Frontal cortex (tissue), 4 donors: ENCODE results near the gene CRTC1. TPM values are rescaled to one million over a fixed set of nuclear protein-coding genes. Genes with fewer than 3 reads are reported as not detected.
"Not testable (repeated sequence)": the region's sequence is repeated elsewhere in the genome, so short reads cannot be mapped to it uniquely, and the experiment has no call there.

Source experiments
- DNase-seq, 2 donors: peaks; one replicate each; pipeline ENCODE4 v3.0.0; 2012; ENCODE audit warnings: low spot score in 2 of 2
- FAIRE-seq: peaks from 2 replicates; lab custom pipeline; 2012; peaks lifted over from hg19 to GRCh38; lab: Jason Lieb, UNC
- total RNA-seq: library from RNA; depleted of rRNA; stranded (reverse); fragments of >200 nt; gene quantifications from one replicate; pipeline ENCODE4 v1.2.3, GENCODE V29; 2014
- donor health status: control.
- donor health status: control.
- donor health status: control.

CRTC1 gene
- total RNA-seq, 1 donor from 2014 or later, result 7.3 TPM

DNA sequence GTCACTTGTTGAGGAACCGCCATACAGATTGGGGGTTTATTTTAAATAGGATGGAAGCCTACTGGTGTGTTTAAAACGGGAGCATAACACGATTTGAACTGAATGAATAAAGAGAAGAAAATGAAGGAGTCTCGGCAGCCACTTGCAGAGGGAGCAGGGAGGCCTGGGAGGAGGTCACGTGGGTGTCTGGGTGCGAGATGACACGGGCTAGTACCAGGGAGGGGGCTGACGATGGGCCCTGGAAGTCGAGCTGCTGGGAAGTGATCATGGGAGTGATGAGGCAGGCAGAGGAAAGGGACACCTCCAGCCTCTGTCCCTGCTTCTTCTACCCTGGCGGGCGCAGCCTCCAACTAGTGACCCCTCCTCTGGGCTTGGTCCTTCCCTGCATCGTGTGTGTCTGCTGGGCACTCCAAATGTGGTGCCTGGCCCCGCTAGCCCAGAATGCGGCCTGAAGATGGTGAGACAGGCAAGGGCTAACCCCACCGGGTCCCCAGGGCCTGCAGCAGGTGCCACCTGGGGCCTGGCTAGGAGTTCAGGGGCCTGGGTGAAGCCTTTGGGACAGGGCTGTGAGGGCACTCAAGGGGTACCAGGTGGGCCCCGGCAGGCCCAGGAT, 35.5 kb downstream of the CRTC1 start:
- DNase-seq, result no peak
- no peak for FAIRE-seq

DNA sequence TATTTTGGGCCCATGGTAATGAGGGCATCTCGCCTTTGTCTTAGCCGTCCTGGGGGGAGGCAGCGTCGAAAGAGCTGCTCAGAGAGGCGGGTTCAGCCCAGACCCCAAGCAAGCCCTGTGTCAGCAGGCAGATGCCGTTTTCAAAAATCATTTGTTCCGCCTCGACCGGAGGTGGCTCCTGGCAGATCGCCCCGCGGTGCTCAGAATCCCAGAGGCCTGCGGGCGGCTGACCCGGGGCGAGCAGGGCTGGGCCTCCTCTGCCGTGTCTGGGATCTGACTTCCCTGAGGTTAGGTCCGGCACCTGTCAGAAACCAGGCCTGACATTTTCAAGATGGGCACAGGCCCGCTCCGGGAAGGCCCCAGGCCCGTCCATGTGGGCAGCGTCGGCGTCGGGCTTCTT, 36.1 kb downstream of the CRTC1 start:
- no peak for FAIRE-seq

DNA sequence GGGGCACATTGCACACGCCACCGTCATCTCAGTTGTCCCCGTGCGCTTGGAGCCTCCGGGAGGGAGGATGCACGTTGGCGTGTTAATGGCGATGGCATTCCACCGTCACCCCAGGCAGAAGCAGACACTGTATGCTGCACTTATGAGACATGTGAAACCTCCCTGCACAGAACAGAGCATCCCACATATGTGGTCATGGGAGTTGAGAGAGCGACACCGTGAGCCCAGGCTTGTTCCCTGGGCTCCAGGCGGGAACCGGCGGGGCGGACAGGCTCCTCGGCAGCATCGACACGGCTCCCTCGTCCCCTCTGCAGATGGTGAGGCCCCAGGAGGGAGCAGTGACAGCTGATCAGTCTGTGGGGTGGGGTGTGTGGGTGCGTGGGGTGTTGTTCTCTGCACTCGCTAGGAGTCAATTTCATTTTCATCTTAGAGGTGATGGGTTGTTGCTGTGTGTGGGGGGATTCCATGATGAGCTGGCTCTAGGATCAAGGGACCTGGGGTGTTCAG, 40.4 kb downstream of the CRTC1 start:
- no peak for FAIRE-seq
- DNase-seq, result no peak

More for the DNA sequence above, 36.1 kb downstream of the CRTC1 start:
- DNase-seq, result no peak

DNA sequence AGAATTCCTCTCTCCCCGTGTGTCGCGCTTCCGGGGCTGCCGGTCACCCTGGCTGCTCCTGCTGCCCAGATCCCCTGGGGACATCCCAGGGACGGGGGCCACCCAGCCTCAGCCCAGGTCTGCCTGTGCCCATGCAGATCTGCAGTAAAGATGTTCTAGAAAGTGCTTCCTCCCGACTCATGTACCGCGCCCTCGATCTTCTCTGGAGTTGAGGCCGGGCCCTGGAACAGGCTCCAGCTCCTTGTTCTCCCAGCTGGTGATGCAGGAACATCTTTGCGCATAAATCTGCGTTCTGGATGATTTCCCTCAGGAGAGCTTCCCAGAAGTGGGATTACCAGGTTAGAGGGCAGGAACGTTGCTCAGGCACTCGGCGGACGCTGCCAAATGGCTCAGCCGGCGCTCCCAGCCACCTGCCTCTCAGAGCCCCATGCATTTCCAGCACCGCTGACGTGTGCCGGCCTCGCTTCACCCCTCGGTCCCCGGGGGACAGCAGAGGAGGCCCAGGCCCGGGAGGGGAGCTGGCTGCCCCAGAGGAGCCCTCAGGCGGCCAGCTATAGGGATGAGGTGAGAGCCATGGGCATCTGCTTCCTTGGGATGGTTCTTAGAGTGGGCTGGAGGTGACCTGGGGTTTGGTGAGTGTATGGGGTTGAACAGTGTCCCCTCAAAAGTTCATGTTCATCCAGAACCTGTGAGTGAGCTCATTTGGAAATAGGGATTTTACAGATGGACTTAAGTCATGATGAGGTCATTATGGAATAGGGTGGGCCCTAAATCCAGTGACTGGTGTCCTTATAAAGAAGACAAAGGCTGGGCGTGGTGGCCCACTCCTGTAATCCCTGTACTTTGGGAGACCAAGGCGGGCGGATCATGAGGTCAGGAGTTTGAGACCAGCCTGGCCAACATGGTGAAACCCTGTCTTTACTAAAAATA, 42.6 kb downstream of the CRTC1 start:
- no peak for DNase-seq

DNA sequence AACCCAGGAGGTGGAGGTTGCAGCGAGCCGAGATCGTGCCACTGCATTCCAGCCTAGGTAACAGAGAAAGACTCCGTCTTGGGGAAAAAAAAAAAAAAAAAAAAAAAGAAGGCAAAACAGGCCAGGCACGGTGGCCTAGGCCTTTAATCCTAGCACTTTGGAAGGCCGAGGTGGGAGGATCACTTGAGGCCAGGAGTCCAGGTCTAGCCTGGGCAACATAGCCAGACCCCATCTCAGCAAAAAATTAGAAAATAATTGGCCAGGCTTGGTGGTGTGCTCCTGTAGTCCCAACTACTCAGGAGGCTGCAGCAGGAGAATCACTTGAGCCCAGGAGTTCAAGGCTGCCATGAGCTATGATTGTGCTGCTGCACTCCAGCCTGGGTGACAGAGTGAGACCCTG, 43.4 kb downstream of the CRTC1 start:
- FAIRE-seq (no peak), DNase-seq (no peak)

More for the DNA sequence above, 42.6 kb downstream of the CRTC1 start:
- FAIRE-seq, result no peak

DNA sequence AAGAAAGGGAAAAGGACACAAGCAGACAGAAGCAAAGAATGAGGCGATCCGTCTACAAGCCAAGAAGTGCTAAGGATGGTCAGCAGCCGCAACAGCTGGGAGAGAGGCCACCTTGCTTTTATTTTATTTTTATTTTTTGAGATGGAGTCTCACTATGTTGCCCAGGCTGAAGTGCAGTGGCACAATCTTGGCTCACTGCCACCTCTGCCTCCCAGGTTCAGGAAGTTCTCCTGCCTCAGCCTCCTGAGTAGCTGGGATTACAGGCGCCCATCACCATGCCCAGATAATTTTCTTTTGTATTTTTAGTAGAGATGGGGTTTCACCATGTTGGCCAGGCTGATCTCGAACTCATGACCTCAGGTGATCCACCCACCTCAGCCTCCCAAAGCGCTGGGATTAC, 44.1 kb downstream of the CRTC1 start:
- not testable (repeated sequence) for DNase-seq, FAIRE-seq

DNA sequence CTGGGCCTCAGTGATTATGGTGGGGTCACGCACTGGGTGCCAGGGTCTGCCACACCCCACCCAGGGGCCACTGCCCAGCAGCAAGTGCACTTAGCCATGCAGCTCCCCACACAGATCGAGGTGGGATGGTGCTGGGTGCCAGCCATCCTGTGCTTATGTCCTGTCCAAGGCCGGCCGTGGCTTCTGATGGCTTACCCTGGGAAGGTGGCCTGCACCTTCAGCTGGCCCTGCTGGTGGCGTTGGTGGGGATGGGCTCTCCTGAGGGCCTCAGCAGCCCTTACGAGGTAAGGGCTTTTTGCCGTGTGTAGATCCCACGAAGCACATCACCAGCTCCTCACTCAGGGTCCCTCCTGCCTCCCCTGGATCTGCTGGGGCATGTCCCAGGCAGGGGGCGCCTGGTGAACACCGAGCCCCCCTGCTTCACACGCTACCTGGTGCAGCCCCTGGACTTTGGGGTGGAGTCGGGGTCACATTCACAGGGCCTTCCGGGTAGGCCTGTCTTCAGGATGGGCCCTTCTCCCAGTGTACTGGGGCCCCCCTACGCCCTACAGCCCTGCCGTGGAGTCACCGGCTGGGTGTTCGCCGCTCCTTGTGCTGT, 46.6 kb downstream of the CRTC1 start:
- no peak for FAIRE-seq

DNA sequence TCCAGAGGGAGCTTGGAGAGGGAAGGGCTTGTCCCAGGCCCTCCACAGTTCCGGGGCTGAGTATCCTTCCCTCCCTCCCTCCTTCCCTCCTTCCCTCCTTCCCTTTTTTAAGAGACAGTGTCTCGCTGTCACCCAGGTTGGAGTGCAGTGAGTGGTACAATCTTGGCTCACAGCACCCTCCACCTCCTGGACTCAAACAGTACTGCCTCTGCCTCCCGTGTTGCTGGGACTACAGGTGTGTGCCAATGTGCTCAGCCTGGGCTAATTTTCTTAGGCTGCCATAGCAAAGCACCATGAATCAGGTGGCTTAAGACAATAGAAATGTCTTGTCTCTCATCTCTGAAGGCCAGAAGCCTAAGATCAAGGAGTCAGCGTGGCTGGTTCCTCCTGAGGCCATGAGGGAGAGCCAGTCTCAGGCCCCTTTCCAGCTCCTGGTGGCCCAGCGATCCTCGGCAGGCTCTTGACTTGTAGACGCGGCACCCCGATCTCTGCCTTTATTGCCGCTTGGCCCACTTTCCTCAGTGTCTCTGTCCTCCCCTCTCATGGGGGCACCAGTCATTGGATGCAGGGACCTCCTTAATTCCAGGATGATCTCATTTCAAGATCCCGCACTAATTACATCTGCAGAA, 47.5 kb downstream of the CRTC1 start:
- FAIRE-seq, result no peak
- no peak for DNase-seq

More for the DNA sequence above, 46.6 kb downstream of the CRTC1 start:
- no peak for DNase-seq

DNA sequence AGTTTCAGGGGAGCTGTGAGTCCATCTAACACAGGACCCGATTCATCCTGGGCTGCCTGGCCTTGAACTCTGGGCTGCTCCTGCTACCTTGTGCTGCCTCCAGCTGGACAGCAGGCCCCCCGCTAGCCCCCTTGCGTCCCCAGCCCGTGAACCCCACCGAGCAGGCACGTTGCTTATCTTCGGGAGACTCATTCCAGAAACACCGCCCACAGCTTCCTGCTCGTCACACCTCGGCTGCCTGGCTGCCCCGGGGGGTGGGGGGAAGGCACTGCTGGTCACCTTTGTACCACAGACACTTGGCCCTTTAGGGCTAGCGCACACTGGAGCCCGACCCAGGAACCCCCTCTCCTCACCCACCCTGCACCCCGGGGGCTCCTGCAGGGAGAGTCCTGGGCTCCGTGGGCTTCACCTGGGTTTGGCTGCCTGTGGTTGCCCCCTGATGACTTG, 48.1 kb downstream of the CRTC1 start:
- DNase-seq (no peak), FAIRE-seq (no peak)

DNA sequence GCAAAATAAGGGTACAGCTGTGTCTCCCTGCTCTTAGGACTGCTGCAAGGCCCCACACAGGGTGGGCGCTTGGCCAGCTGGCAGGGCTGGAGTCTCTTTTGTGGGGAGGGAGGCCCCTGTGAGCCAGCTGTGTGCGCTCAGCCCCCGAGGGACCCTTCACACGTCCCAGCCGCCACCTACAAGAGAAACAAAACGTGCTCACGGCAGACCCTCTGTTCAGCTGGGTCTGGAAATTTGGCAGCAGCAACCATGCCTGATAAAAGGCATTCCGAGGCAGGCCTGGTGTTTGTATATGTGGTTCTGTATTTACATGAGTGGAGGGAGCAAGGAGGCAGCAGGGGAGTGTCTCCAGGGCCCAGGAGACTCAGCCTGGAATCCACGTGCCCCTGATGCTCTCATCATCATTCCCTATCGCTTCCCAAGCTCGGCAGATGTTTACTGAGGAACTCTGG, 49.7 kb downstream of the CRTC1 start:
- no peak for DNase-seq
- FAIRE-seq, result no peak

DNA sequence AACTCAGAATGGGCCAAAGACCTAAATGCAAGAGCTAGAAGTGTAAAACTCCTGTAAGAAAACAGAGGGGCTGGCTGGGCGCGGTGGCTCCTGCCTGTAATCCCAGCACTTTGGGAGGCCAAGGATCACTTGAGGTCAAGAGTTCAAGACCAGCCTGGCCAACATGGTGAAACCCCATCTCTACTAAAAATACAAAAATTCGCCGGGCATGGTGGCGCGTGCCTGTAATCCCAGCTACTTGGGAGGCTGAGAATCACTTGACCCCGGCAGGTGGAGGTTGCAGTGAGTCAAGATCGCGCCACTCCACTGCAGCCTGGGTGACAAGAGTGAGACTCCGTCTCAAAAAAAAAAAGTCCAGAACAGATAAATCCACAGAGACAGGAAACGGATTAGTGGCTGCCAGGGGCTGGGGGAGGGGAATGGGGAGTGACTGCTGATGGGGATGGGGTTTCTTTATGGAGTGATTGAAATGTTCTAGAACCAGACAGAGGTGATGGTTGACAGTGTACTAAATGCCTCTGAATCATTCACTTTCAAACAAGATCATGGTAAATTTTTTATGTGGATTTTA, 50.4 kb downstream of the CRTC1 start:
- not testable (repeated sequence) for FAIRE-seq

DNA sequence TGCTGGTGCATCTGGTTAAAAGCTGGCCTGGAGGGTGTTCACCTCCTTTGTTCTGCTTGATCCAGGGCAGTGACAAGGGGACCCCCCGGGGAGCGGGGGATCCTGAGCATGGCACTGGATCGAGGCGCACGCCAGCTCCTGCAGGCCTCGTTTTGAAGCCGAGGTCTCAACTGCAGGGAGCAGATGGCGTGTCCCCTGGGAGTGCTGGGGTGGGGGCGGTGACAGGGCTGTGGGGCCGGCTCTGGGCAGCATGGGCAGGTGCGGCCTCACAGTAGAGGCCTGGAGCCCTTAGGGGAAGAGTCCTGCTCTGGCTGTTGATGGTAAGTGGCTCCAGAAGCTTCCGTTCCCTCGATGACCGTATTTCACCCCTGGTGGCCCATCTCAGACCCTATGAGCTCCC, 51.8 kb downstream of the CRTC1 start:
- FAIRE-seq, result no peak

More for the DNA sequence above, 50.4 kb downstream of the CRTC1 start:
- not testable (repeated sequence) for DNase-seq

DNA sequence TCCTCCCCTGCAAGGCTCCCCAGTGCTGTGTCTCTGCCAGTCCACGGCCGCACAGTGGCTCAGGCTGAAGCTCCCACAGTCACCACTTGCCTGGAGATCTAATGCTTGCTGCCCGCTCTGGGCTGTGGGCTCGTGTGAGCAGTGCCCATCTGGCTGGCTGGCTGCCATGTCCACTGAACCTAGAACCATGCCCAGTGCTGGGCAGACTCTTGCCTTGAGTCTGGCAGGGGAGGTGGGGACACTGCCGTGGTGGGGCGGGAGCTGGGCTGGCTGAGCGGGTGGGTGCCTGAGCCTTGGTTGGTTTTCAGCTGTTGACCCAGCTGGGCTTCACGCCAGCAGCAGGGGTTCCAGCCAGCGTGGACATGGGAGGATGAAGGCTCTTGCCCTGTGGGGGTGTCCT, 52.3 kb downstream of the CRTC1 start:
- FAIRE-seq (no peak), DNase-seq (no peak)

More for the DNA sequence above, 51.8 kb downstream of the CRTC1 start:
- no peak for DNase-seq

DNA sequence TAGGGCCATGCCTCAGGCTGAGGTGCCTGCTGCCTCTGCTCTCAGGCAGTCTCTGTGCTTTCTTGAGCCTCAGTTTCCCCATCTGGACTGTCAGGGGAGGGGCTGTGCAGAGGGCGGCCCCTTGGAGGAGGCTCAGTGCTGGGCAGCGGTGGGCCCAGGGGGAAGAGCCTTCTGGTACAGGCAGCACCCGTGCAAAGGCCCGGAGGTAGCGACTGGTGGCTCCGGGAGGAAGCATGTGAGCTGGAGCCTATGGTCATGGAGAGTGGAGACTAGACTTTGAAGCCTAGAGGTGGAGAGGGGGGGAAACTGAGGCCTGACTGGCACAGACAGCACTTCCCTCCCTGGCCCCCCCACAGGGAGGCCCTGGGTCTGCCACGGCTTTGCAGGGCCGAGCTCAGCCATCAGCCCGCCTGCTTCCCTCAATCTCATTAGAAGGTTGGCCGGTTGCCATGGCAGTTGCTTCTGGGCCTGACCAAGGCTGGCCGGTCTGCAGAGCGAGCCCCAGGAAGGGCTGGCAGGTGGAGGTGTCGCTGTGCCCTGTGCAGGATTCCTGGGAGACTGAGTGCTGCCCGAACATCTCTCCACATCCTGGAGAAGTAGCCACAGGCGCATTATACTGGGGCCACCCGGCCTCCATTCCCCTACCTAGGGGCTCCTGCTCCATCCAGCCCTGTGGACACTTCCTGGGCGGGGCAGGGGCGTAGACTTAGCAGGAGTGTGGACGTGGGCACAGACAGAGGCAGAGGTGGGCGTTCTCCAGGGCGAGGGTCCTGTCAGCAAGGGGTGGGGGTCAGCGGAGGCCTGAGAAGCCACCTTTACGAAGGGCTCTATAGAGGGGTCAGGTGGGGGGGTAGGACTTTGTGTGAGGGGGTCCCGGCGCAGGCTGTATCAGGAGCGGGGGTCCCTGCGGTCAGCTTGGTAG, 53.2 kb downstream of the CRTC1 start:
- DNase-seq, result no peak
- FAIRE-seq, result no peak

DNA sequence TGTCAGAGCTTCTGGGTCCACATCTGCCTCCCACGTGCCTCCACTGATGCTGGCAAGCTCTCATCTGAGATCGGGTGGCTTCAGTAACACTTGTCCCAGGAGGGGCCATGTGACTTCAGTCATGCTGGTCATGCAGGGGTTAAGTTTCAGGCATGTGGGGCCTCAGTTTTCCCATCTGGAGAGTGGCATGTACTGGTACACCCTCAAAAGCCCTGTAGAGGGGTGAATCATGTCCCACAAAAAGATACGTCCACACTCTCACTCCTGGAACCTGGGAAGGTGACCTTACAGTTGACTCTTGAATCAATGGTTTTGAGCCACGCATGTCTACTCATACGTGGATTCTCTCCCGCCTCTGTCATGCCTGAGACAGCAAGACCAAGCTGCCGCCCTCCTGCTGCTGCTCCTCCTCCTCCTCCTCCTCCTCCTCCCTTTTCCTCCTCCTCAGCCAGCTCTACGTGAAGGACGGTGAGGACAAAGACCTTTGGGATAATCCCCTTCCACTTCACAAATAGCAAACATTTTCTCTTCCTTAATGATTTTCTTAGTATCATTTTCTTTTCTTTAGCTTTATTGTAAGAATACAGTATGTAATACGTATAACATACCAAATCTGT, 54.0 kb downstream of the CRTC1 start:
- FAIRE-seq, result no peak
- no peak for DNase-seq

DNA sequence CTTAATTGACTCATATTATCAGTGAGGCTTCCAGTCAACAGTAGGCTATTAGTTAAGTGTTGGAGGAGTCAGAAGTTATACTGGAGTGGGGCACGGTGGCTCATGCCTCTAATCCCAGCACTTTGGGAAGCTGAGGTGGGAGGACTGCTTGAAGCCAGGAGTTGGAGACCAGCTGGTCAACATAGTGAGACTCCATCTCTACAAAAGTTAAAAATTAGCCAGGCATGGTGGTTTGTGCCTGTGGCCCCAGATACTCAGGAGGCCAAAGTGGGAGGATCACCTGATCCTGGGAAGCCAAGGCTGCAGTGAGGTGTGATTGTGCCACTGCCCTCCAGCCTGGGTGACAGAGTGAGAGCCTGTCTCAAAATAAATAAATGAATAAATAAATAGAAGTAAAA, 54.5 kb downstream of the CRTC1 start:
- DNase-seq, result no peak
- no peak for FAIRE-seq

DNA sequence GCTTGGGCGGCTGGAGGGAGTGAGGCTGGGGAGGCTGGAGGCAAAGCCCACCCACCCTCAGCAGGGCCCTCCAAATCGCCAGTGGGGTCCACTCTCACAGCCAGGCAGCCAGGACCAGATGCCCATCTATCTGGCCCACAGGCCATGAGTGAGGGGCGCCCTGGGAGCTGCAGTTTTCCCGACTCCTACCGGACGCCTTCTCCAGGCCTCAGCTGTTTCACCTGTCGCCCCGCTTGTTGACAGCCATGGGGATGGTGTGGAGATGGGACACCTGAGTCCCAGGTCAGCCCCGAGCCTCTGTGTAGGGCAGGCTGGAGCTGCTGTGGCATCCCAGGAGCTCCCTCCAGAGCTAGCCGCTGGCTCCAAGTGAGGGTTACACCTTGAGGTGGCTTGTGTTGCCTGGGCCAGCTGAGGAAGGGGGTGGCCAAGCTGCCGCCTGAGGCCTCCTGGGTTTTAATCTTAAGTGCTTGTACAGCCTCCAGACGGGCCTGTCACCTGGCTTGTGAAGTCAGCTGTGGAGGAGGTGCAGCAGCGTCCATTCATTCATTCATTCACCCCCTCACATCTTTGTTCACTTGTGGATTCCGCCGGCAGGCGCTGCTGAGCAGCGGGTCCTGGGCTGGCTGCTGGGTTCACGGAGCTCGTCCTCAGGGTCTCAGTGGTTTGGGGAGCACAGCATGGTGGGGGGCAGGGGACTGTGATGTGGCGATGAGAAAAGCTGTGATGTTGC, 55.6 kb downstream of the CRTC1 start:
- FAIRE-seq, result no peak

More for the DNA sequence above, 55.6 kb downstream of the CRTC1 start:
- no peak for DNase-seq
